GM19351 (cell line): ENCODE measurements around the gene ERICH4.
"Not testable (repeated sequence)": the region's sequence is repeated elsewhere in the genome, so short reads cannot be mapped to it uniquely, and the experiment has no call there.

Source experiments
- ATAC-seq: cut with Tn5 transposase; IDR thresholded peaks from one replicate; pipeline ENCODE4 v1.9.1; 2021; ENCODE audit warnings: mild to moderate bottlenecking, moderate library complexity; ENCODE audit not compliant: unreplicated experiment

ERICH4 gene

DNA sequence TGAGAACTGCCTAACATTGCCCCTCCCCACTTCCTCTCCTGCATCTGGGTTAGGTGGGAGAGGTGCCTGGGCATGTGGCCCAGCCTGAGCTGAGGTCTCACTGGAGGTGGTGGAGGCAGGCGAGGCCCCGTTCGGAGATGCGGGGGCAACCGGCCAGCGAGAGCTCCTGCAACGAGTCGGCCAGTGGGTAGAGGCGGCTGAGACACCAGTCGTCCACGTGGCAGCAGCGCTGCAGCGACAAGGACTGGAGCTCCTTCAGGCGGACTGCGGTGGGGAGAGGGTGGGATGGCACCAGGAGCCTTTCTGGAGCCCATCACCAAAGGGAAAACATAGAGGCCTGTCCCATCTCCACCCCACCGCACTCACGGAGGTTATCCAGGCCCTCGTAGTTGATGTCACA, 9.8 kb upstream of the ERICH4 start:
- ATAC-seq, result no peak

DNA sequence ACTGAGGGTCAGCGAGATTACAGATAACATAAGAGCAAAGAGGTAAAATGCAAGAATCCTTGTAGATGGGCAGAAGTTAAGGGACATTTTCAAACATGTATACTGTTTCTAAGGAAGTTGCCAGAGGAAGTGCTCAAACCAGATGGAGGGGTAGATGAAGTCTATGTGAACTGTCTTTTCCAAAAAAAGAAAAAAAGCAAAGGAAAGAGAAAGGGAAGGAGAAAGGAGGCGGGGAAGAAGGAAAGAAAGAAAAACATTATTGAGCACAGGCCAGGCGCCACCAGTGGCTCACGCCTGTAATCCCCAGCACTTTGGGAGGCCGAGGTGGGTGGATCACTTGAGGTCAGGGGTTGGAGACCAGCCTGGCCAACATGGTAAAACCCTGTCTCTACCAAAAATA, 8.5 kb upstream of the ERICH4 start:
- no peak for ATAC-seq

DNA sequence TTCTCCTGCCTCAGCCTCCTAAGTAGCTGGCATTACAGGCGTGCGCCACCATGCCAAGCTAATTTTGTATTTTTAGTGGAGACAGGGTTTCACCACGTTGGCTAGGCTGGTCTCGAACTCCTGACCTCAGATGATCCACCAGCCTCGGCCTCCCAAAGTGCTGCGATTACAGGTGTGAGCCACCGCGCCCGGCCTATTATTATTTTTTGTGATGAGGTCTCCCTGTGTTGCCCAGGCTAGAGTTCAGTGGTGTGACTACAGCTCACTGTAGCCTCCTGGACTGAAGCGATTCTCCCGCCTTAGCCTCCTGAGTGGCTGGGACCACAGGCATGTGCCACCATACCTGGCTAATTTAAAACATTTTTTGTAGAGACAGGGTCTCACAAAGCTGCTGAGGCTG, 7.6 kb upstream of the ERICH4 start:
- not testable (repeated sequence) for ATAC-seq

DNA sequence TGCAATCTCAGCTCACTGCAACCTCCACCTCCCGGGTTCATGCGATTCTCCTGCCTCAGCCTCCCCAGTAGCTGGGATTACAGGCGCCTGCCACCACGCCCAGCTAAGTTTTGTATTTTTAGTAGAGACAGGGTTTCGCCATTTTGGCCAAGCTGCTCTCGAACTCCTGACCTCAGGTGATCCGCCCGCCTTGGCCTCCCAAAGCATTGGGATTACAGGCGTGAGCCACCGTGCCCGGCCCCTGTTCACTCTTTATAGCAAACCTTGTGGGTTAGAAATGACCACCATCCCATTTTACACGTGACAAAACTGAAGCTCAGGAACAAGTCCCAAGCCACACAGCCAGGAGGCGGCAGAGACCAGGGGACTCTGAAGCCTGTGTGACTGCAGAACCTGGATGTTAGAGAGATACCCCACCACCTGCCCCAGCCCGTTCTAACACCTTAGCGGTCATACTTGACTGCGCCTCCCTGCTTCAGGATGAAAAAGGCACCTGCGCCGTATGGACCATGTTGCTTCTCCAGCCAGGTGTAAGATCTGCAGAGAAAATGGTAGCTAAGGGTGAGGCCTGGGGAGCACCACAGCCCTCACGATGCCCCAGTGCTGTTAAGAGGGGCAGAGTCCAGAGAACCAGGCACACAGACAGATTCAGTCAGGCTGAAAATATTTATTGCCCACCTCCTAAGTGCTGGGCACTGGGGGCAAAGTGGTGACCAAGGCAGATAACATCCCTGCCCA, 6.9 kb upstream of the ERICH4 start:
- no peak for ATAC-seq

DNA sequence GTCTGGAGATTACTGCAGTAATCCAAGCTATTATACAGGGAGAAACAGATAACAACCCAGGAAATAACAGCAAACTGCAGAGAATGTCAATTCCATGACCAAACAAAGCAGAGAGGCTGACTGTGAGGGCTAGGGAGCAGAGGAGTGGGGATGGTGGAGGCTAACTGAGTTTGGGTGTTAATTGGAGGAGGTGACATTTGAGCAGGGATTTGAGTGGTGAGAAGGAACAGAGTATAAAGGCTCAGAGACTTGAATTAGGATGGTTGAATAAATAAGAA, 6.3 kb upstream of the ERICH4 start:
- no peak for ATAC-seq

DNA sequence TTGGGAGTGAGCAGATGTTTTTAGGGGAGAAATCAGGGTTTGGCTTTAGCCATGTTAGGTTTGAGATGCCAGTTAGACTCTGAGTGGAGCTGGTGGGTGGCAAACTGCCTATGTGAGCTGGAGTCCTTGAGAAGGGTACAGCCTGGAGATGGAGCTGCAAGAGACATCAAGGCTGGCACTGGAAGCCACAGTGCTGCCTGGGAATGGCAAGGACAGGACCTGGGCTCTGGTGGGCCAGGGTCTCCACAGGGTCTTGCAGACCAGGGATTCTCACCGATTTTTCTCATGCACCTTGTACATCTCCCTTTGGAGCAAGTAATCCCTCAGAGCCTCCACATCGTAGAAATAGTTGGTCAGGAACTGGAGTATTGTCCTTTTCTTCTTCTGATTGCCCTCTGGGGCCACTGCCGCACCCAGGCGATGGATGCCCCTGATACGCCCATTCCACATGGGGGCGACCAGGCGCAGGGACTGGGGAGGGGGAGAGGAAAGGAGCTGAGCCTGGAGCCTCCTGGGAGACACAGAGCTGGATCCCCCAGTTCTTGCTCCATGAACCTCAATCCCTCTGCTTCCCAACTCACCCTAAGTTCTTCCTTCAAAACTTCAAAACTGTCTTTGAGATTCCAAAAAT, 4.9 kb upstream of the ERICH4 start:
- ATAC-seq, result no peak

DNA sequence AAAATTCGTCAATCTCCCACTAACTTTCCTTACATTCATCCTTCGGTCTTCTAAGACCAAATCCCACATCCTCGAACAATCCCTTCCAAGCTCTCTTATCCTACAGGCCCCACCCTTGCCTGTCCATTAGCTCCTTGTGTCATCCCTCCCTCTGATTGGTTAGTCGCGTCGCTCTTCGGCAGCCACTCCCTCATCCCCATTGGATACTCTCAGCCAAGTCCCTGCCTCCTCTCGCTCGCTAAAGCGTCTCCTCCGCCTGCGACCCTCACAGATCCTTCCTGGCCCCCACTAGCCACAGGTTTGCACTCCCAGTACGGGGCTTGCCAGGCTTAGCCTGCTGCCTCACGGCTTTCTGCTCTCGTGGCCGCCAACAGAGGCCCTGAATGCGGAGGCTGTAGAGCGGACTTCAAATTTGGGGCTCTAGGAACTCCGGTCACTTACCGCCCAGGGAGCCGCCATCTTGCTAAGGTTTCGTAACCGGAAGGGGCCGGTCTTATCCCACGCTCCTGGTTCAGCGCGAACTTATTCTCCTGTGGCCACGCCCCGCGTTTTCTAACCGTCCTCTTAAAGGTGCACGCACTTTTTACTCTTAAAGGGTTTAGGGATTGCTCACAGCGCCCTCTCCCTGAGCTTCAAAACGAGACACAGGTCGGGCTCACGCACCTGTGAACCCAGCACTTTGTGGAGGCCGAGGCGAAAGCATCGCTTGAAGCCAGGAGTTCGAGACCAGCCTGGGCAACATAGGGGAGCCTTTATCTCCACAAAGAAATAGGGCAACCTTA, 3.3 kb upstream of the ERICH4 start, which contains the start of gene DMAC2:
Gene DMAC2 (minus strand): TSS at position 472 of the 782 bp plus-strand sequence. CDS start 13 bp downstream, at position 459.
- ATAC-seq, result peak; percentile 89

DNA sequence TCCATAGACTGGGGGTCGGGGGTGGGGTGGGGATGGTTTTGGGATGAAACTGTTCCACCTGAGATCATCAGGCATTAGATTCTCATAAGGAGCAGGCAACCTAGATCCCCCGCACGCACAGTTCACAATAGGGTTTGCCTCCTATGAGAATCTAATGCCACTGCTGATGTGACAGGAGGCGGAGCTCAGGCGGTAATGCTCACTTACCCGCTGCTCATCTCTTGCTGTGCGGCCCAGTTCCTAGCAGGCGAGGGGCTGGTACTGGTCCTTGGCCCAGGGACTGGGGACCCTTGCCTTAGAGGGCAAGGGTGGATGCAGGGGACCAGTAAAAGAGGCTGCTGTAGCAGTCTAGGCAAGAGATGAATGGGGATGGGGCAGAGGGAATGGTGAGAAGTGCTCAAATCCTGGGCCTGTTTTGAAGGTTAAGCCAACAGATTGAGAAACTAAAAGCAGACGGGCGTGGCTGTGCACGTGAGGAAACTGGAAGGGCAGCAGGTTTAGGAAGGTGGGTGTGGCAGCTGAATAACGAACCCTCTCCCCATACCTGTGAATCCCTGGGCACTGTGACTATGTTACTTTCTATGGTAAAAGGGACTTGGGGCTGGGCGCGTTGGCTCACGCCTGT, 1.5 kb upstream of the ERICH4 start:
- ATAC-seq, result no peak

DNA sequence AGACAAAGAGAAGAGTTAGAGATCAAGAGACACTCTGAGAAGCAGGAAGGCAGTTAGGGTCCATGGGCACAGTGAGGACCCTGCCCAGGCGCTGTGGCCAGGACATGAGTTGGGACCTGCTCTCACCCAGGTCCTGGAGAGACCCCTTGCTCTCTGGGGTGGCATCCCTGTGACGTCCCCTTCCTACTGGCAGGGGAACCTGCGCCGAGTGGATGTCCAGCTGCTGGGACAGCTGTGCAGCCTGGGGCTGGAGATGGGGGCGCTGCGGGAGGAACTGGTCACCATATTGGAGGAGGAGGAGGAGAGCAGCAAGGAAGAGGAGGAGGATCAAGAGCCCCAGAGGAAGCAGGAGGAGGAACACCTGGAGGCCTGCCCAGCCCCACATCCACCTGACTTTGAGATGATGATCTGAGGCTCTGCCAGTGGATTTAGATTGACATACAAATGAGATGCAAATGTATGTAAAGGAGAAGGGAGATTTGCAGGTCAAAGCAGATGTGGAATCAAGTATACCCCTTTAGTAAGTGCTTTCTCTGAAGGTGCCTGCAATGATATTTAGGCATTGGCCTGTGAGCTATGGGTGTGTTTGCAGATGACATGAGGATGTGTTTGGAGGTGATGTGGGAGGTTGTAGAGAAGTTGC, 978 bp downstream of the ERICH4 start:
- no peak for ATAC-seq

DNA sequence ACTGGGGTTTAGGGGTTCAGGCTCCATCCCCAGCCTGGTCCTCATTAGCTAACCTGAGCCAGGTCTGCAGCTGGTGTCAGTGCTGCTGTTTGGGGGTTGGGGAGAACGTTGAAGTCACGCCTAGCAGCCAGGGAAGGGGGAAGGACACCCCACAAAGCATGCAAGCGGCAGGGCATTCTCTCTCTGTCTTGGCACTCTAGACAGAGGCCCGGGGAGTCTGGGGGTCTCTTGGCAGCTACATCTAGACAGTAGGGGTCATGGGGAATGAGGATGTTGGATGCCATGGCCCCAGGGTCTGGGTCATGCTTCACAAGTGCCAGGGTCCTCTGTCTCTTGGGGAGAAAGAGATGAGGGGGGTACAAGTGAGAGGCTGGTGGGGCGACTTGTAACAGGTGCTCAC, 2.6 kb downstream of the ERICH4 start:
- no peak for ATAC-seq

DNA sequence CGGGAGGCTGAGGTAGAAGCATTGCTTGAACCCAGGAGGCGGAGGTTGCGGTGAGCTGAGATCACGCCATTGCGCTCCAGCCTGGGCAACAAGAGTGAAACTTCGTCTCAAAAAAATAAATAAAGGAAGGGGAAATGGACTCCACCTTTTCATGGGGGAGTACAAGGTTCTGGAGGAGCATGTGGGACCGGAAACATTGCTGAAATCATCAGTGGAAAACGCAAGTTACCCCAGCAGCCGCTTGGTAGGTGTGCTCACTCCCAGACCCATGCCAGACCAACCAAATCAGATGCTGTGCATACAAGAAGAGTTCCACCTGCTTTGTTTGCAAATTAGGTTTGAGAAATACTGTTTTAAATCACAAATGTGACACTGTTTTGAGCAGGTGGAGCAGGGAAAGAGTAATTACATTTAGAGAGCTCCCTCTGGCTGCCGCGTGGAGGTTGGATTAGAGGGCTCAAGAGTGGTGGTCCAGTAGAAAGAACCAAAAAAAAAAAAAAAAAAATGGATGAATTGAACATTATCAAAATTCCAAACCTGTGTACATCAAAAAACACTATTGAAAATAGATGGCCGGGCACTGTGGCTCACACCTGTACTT, 4.9 kb downstream of the ERICH4 start:
- no peak for ATAC-seq

DNA sequence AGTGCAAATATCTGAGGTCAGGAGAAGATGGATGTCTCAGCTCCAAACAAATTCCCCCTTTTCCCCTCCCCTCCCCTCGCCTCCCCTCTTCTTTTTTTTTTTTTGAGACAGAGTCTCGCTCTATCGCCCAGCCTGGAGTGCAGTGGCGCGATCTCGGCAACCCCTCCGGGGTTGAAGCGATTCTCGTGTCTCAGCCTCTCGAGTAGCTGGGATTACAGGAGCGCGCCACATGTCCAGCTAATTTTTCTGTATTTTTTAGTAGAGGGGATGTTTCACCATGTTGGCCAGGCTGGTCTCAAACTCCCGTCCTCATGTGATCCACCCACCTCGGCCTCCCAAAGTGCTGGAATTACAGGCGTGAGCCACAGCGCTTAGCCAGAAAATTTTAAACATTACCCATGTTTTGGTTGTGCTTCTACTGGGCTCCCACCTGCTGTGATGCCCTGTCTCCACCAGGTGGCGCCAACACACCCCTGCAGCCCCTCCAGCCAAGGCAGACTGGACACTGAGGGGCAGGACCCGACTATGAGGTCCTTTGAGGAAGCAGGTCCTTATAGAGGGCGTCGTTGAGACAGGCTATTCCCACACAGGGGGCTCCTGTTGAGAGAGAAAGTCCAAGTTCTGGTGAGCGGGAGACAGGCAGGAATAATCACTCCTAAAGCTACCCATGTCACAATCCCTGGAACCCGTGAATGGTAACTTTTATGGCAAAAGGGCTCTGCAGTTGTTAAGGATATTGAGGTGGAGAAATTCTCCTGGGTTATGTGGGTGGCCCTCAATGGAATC, 6.3 kb downstream of the ERICH4 start:
- no peak for ATAC-seq

DNA sequence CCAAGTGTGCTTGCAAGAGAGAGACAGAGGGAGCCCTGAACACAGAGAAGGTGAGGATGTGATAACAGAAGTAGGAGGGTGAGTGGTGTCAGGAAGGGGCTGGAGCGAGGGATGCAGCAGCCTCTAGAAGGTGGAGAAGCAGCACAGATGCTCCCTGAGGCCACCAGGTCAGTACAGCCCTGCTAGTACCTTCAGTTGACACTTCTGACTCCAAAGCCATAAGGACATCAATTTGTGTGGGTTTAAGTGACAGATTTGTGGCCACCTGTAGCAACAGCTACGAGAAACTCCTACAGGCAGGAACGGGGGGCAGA, 6.9 kb downstream of the ERICH4 start:
- ATAC-seq, result no peak

DNA sequence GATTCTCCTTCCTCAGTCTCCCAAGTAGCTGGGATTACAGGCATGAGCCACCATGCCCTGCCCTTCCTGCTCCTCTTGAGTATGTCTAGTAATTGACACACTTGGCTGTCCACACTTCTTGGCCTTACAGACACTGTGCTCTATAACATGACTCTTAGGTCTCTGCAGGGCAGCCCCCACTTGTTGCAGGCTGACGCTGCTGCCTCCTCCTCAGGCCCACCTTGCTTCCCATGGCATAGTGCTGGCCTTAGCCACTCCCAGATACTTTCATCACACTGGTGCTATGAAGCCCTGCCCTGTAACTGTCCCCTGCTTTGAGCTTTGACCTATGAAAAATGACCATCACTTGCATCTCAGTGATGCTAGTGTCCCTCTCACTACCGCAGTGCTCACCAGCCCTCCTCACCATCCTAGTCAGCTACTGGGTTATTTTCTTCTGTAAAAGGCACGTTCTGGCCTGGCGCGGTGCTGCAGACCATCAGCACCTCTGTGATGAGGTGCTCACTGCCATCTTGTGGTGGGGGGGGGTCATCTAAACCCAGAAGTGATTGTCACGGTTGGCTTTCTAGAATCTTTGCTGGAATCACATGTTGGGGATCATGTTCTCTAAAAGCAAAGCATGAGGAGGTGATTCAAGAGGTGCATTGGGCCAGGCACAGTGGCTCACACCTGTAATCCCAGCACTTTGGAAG, 9.8 kb downstream of the ERICH4 start:
- ATAC-seq, result no peak

DNA sequence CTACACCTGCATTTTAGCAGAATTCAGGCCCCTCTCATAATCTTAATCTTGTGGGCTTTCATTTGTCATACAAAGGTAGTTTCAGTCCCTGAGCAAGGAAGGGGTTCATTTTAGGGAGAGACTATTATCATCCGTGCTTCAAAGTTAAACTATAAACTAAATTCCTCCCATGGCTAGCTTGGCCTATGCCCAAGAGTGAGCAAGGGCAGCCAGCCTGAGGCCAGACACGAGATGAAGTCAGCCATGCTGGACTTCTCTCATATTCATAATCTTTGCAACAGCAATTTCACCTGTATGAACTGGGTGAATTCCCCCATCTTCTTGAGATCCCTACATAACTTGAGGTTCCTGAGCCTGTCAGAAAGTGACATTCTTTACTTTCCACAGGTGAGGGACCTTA, 13.0 kb downstream of the ERICH4 start:
- ATAC-seq, result no peak

DNA sequence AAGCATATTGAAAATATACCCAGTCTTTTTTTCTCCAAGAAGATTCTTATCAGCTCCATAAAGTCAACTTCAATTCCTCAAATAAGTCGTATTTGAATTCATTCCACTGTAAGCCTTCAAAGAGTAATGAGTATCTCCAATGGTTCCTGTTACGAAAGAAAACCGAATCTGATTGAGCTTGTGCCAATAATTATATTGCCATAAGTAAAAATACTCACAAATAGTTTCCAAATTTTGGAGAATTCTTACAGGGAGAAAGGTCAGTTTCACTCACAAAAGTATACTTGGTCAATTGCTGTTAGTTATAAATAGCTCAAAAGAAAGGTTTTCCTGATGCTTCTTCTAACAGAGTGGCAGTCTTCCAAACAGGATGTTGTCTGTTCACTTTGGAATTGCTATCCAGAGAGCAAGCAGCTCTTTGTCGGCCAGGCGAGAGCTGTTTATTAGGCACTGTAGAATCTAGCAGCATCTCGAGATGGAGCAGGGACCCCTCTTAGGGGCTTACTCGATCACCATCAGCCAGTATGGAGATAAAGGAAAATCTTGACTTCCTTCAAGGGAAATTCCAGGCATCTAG, 13.5 kb downstream of the ERICH4 start:
- ATAC-seq, result no peak

DNA sequence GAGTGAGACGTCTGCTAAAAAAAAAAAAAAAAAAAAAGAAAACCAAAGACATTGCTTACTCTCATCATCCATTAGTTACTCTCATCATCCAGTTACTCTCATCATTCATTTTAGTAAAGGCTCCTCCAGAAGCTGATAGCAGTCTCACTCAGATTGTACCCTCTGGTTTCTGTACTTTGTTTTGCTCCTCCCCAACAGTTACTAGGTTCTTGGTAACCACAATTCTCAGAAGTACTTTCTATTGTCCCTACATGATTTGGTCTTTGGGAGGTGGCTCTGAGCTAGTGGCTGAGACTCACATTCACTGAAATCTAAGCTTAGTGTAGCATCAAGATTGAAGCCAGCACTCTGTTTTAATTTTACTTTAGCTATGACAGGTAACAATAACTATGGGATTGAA, 14.3 kb downstream of the ERICH4 start:
- ATAC-seq, result peak; percentile 60

DNA sequence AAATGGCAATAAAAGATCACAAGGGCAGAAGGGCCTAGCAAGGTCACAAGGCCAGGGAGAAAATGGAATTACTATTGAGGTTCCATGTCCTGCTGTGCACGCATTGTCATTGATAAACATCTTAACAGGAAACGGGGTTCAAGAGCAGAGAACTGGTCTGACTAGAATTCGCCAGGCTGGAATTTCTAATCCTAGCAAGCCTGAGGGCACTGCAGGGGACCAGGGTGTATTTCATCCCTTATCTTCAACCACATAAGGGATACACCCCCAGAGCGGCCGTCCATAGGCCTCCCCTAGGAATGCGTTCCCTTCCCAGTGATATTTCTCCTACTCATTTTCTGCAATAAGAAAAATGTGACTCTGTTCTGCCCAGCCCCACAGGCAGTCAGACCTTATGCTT, 19.5 kb downstream of the ERICH4 start:
- no peak for ATAC-seq
